CD14-positive monocyte (primary cell): ENCODE results near the gene SMURF1. TPM values are rescaled to one million over a fixed set of nuclear protein-coding genes. Genes with fewer than 3 reads are reported as not detected.

Source experiments
- DNase-seq, 3 donors: peaks; one replicate each; pipeline ENCODE4 v3.0.0-alpha.2; 2011 to 2022
- H2AFZ ChIP-seq: 2 replicates; pipeline ENCODE4 v1.6.0; 2012; ENCODE audit warnings: mild to moderate bottlenecking, low read depth, low read length, inconsistent platforms; ENCODE audit not compliant: insufficient read depth, poor library complexity, severe bottlenecking
- H3K27ac ChIP-seq, 2 donors: 1 replicate in 1 of 2; 2 replicates in 1 of 2; pipeline ENCODE4 v1.5.1; 2012 to 2013; ENCODE audit warnings: low read length in 2 of 2, control low read depth in 1 of 2, inconsistent platforms in 1 of 2, low read depth in 1 of 2, mild to moderate bottlenecking in 1 of 2
- H3K27me3 ChIP-seq, 2 donors: one replicate each; pipeline versions ENCODE4 v1.6.0 to v1.6.1; 2011 to 2013; ENCODE audit warnings: low read length in 2 of 2; ENCODE audit not compliant: control insufficient read depth in 2 of 2, insufficient read depth in 2 of 2
- H3K36me3 ChIP-seq, 2 donors: replicated peaks in 1 of 2; 1 replicate in 1 of 2; 2 replicates in 1 of 2; pipeline versions ENCODE4 v1.5.1 to v1.6.1; 2012 to 2013; ENCODE audit warnings: low read length in 2 of 2, control low read depth in 1 of 2, inconsistent platforms in 1 of 2, mild to moderate bottlenecking in 1 of 2; ENCODE audit not compliant: insufficient read depth in 2 of 2, control insufficient read depth in 1 of 2
- H3K4me1 ChIP-seq, 2 donors: 1 replicate in 1 of 2; 2 replicates in 1 of 2; pipeline versions ENCODE4 v1.5.1 to v1.6.1; 2012 to 2013; ENCODE audit warnings: low read length in 2 of 2, control low read depth in 1 of 2, inconsistent platforms in 1 of 2, mild to moderate bottlenecking in 1 of 2, moderate library complexity in 1 of 2; ENCODE audit not compliant: insufficient read depth in 2 of 2, control insufficient read depth in 1 of 2
- H3K4me2 ChIP-seq: replicated peaks from 2 replicates; pipeline ENCODE3; 2012; ENCODE audit warnings: low read length, moderate library complexity, mild to moderate bottlenecking; ENCODE audit not compliant: poor library complexity, severe bottlenecking; ENCODE audit errors: extremely low read depth
- H3K4me3 ChIP-seq, 3 experiments: fragments of 200-600 bp in 1 of 3; sonication (generic) in 1 of 3; replicated peaks in 1 of 3; 1 replicate in 2 of 3; 2 replicates in 1 of 3; pipeline ENCODE4 v1.5.1; 2011 to 2013; ENCODE audit warnings: low read length in 3 of 3, mild to moderate bottlenecking in 3 of 3, control low read depth in 2 of 3, low read depth in 2 of 3, inconsistent platforms in 1 of 3, moderate library complexity in 1 of 3
- H3K79me2 ChIP-seq: 2 replicates; pipeline ENCODE4 v1.6.0; 2012; ENCODE audit warnings: mild to moderate bottlenecking, control low read depth, inconsistent platforms, low read length, moderate library complexity; ENCODE audit not compliant: insufficient read depth
- H3K9ac ChIP-seq: 2 replicates; pipeline ENCODE4 v1.6.0; 2017; ENCODE audit warnings: low read length, mild to moderate bottlenecking; ENCODE audit not compliant: insufficient read depth, poor library complexity, severe bottlenecking
- H3K9me3 ChIP-seq, 2 donors: replicated peaks in 1 of 2; 1 replicate in 1 of 2; 2 replicates in 1 of 2; pipeline versions ENCODE4 v1.5.1 to v1.6.1; 2012 to 2013; ENCODE audit warnings: low read length in 2 of 2, control low read depth in 1 of 2; ENCODE audit not compliant: control insufficient read depth in 1 of 2, insufficient read depth in 1 of 2
- H4K20me1 ChIP-seq: 2 replicates; pipeline ENCODE4 v1.6.0; 2012; ENCODE audit warnings: mild to moderate bottlenecking, low read length, control low read depth, moderate library complexity; ENCODE audit not compliant: insufficient read depth
- H3K27ac Mint-ChIP-seq, 7 donors: one replicate each; pipeline ENCODE4 v1.8.0; 2020; ENCODE audit warnings: mild to moderate bottlenecking in 7 of 7, mixed read lengths in 7 of 7, moderate library complexity in 6 of 7, inconsistent platforms in 2 of 7
- H3K27me3 Mint-ChIP-seq, 3 donors: one replicate each; pipeline ENCODE4 v1.8.0; 2021 to 2022; ENCODE audit warnings: low read depth in 3 of 3, mild to moderate bottlenecking in 3 of 3, mixed read lengths in 3 of 3, moderate library complexity in 3 of 3, inconsistent platforms in 1 of 3
- H3K36me3 Mint-ChIP-seq, 2 donors: one replicate each; pipeline ENCODE4 v1.8.0; 2020; ENCODE audit warnings: mixed read lengths in 2 of 2, inconsistent platforms in 1 of 2, mild to moderate bottlenecking in 1 of 2
- H3K4me1 Mint-ChIP-seq: one replicate; pipeline ENCODE4 v1.8.0; 2020; ENCODE audit warnings: mild to moderate bottlenecking, mixed read lengths
- H3K4me3 Mint-ChIP-seq, 2 donors: one replicate each; pipeline ENCODE4 v1.8.0; 2020; ENCODE audit warnings: mild to moderate bottlenecking in 2 of 2, mixed read lengths in 2 of 2, moderate library complexity in 1 of 2
- H3K9me3 Mint-ChIP-seq, 7 donors: one replicate each; pipeline ENCODE4 v1.8.0; 2020 to 2022; ENCODE audit warnings: mixed read lengths in 7 of 7, mild to moderate bottlenecking in 6 of 7, moderate library complexity in 6 of 7, inconsistent platforms in 2 of 7
- CTCF ChIP-seq: fragments of 200-600 bp; IDR thresholded peaks from one replicate; pipeline ENCODE4 v1.8.0; 2022; ENCODE audit warnings: antibody characterized with exemption, mild to moderate bottlenecking
- WGBS: methylation state at CpG from one replicate; pipeline ENCODE4 v1.1.5; 2013; ENCODE audit warnings: missing lambda C conversion rate; ENCODE audit not compliant: insufficient coverage; 5-methylcytosine and 5-hydroxymethylcytosine counted together
- intact Hi-C, 2 donors: fragments of 100-400 bp; cut with micrococcal nuclease; formaldehyde crosslinking; loops; one replicate each; pipeline versions ENCODE4 v1.15.0 to v1.15.1; 2023
- polyA plus RNA-seq, 3 donors: library from polyadenylated mRNA; depleted of rRNA in 1 of 3; unstranded in 2 of 3; stranded (reverse) in 1 of 3; fragments of 300-500 nt in 2 of 3; fragments of >200 nt in 1 of 3; fragmentation: Illumina TruSeq in 2 of 3; gene quantifications; 1 replicate in 2 of 3; 2 replicates in 1 of 3; pipeline ENCODE4 v1.2.3, GENCODE V29; 2012 to 2021

Gene SMURF1
- polyA plus RNA-seq, 3 donors = 0.48 to 15.8 (median 1.6) TPM

- peaks cover 0 to 5% of the 10 kb centered on the region in 2 donors for H3K36me3 ChIP-seq
- H3K79me2 ChIP-seq = peaks cover 100% of the 10 kb centered on the region
- H3K4me3 ChIP-seq = no peak overlapping the region
- H3K9me3 ChIP-seq = no peaks in the 10 kb centered on the region
- Mint-ChIP-seq H3K4me1 (peaks cover 47% of the 10 kb centered on the region), H3K27ac (no peak overlapping the region), H3K27me3 (no peaks in the 10 kb centered on the region), H3K9me3 (peaks cover 0 to 2% (median 0%) of the 10 kb centered on the region in 7 donors), H3K4me3 (no peak overlapping the region), H3K36me3 (peaks cover 13 to 15% of the 10 kb centered on the region in 2 donors)
- peaks cover 10 to 21% of the 10 kb centered on the region in 2 donors for H3K4me1 ChIP-seq
- peaks cover 93% of the 10 kb centered on the region for H4K20me1 ChIP-seq
- intact Hi-C loops = loop anchor here in 1 of 2 donors (10.0 kb wide), 1 partner anchor 53 kb away; no protein-coding TSS in a partner anchor
- no peak overlapping the region for H3K27ac ChIP-seq
- H2AFZ ChIP-seq = no peak overlapping the region
- no peak for DNase-seq
- TF ChIP-seq CTCF = no peak
- H3K4me2 ChIP-seq = no peak overlapping the region
- no peaks in the 10 kb centered on the region for H3K27me3 ChIP-seq
- H3K9ac ChIP-seq = no peak overlapping the region
Observed at GRCh38 chr7:99111591-99111990, 32.3 kb downstream of the SMURF1 start.

GRCh38 chr7:99109108-99110051 is 34.5 kb downstream of the SMURF1 start:
- H2AFZ ChIP-seq = no peak overlapping the region
- H3K4me2 ChIP-seq = peak overlapping the region; percentile 10
- no peaks in the 10 kb centered on the region for H3K9me3 ChIP-seq
- Mint-ChIP-seq H3K27ac (peak overlapping the region in 2 of 7 donors; percentile 10 to 24), H3K9me3 (peaks cover 0 to 2% (median 0%) of the 10 kb centered on the region in 7 donors), H3K4me1 (peaks cover 31% of the 10 kb centered on the region), H3K36me3 (peaks cover 14 to 16% of the 10 kb centered on the region in 2 donors), H3K27me3 (peaks cover 0 to 2% (median 0%) of the 10 kb centered on the region in 3 donors), H3K4me3 (peak overlapping the region in 1 of 2 donors; percentile 44)
- no peak for DNase-seq
- peaks cover 10 to 12% of the 10 kb centered on the region in 2 donors for H3K4me1 ChIP-seq
- peaks cover 96% of the 10 kb centered on the region for H4K20me1 ChIP-seq
- peak overlapping the region in 1 of 2 donors; percentile 6 for H3K27ac ChIP-seq
- no peak overlapping the region for H3K9ac ChIP-seq
- peaks cover 0 to 9% of the 10 kb centered on the region in 2 donors for H3K36me3 ChIP-seq
- H3K4me3 ChIP-seq = no peak overlapping the region
- WGBS = 14% methylated on average over 6 of the region's 10 CpGs
- TF ChIP-seq CTCF = no peak
- H3K79me2 ChIP-seq = peaks cover 100% of the 10 kb centered on the region
- intact Hi-C loops = loop anchor here in 1 of 2 donors (10.0 kb wide), 1 partner anchor 55 kb away; no protein-coding TSS in a partner anchor
- no peaks in the 10 kb centered on the region for H3K27me3 ChIP-seq
